Caco-2 (cell line): Measurements from ENCODE around the gene SKOR2. TPM values are rescaled to one million over a fixed set of nuclear protein-coding genes. Genes with fewer than 3 reads are reported as not detected.

Experiments
- BruUV-seq: library from RNA; stranded (reverse); fragments of 400-500 nt; replicated peaks from 2 replicates; lab custom pipeline; 2021; lab: Mats Ljungman, UMichigan
- CTCF ChIA-PET: fragments of 300-600 bp; sonication (Branson Sonifier 250); formaldehyde crosslinking; loops from one replicate; lab custom pipeline; 2022; ENCODE audit warnings: antibody characterized with exemption; lab: Charles Lee
- POLR2A ChIA-PET: fragments of 300-600 bp; sonication (Branson Sonifier 250); formaldehyde crosslinking; loops from one replicate; lab custom pipeline; 2022; ENCODE audit warnings: antibody characterized with exemption; lab: Charles Lee
- DNase-seq, 2 experiments: peaks; one replicate each; pipeline versions ENCODE4 v3.0.0 to v3.0.0-alpha.2; 2020 to 2022
- H3K27me3 ChIP-seq: replicated peaks from 2 replicates; pipeline ENCODE4 v1.6.0; 2011; ENCODE audit warnings: low read length; ENCODE audit not compliant: control insufficient read depth, insufficient read depth
- H3K36me3 ChIP-seq: 2 replicates; pipeline ENCODE4 v1.5.1; 2011; ENCODE audit warnings: low read length; ENCODE audit not compliant: control insufficient read depth, insufficient read depth
- H3K4me1 ChIP-seq: fragments of 250-450 bp; sonication (Bioruptor Pico); 2 replicates; pipeline ENCODE4 v1.5.1; 2020; ENCODE audit warnings: mild to moderate bottlenecking
- H3K4me3 ChIP-seq: 2 replicates; pipeline ENCODE4 v1.5.1; 2011; ENCODE audit warnings: low read depth, mild to moderate bottlenecking, control low read depth, low read length
- H3K9me3 ChIP-seq: fragments of 250-450 bp; sonication (Bioruptor Pico); 2 replicates; pipeline ENCODE4 v1.5.1; 2020; ENCODE audit warnings: mild to moderate bottlenecking, moderate library complexity
- H3K27ac Mint-ChIP-seq: one replicate; pipeline ENCODE4 v1.8.0; 2022; ENCODE audit warnings: mixed read lengths; ENCODE audit not compliant: unreplicated experiment
- H3K27me3 Mint-ChIP-seq: one replicate; pipeline ENCODE4 v1.8.0; 2022; ENCODE audit warnings: mixed read lengths; ENCODE audit not compliant: insufficient read depth, unreplicated experiment
- H3K36me3 Mint-ChIP-seq: one replicate; pipeline ENCODE4 v1.8.0; 2022; ENCODE audit warnings: mild to moderate bottlenecking, mixed read lengths; ENCODE audit not compliant: insufficient read depth, unreplicated experiment
- H3K4me1 Mint-ChIP-seq: one replicate; pipeline ENCODE4 v1.8.0; 2022; ENCODE audit warnings: low read depth, mixed read lengths; ENCODE audit not compliant: unreplicated experiment
- H3K4me3 Mint-ChIP-seq: one replicate; pipeline ENCODE4 v1.8.0; 2022; ENCODE audit warnings: mild to moderate bottlenecking, moderate library complexity, mixed read lengths; ENCODE audit not compliant: unreplicated experiment
- H3K9me3 Mint-ChIP-seq: one replicate; pipeline ENCODE4 v1.8.0; 2022; ENCODE audit warnings: mixed read lengths; ENCODE audit not compliant: unreplicated experiment
- CTCF ChIP-seq, 2 experiments: fragments of 200-600 bp in 1 of 2; IDR thresholded peaks; 1 replicate in 1 of 2; 2 replicates in 1 of 2; pipeline versions ENCODE4 v1.5.1 to v1.8.0; 2011 to 2022; ENCODE audit warnings: antibody characterized with exemption in 1 of 2, control low read depth in 1 of 2, inconsistent platforms in 1 of 2, low read depth in 1 of 2, low read length in 1 of 2, mild to moderate bottlenecking in 1 of 2, moderate library complexity in 1 of 2; ENCODE audit not compliant: insufficient read depth in 1 of 2, severe bottlenecking in 1 of 2, unreplicated experiment in 1 of 2
- intact Hi-C: fragments of 100-400 bp; cut with micrococcal nuclease; formaldehyde crosslinking; loops from one replicate; pipeline ENCODE4 v1.10.0; 2022; ENCODE audit not compliant: unreplicated experiment
- total RNA-seq: library from RNA; stranded (reverse); gene quantifications from 2 replicates; pipeline ENCODE4 v1.2.3, GENCODE V29; 2022

Gene SKOR2
- total RNA-seq, 1 experiment from 2014 or later = not detected

- no peaks in the 10 kb centered on the region for H3K36me3 Mint-ChIP-seq
- H3K4me1 Mint-ChIP-seq = no peaks in the 10 kb centered on the region
- no peaks in the 10 kb centered on the region for H3K4me1 ChIP-seq
- ChIA-PET POLR2A (no interaction called here), CTCF (no interaction called here)
- no peak overlapping the region for H3K4me3 Mint-ChIP-seq
- peak in 1 of 2 experiments; percentile 1 for DNase-seq
- intact Hi-C loops = no loop called here
- no peaks in the 10 kb centered on the region for H3K36me3 ChIP-seq
- no TSS peak for BruUV-seq
- H3K9me3 ChIP-seq = no peaks in the 10 kb centered on the region
- no peaks in the 10 kb centered on the region for H3K9me3 Mint-ChIP-seq
- H3K27ac Mint-ChIP-seq = no peak overlapping the region
- peak overlapping the region; percentile 68 for H3K4me3 ChIP-seq
- no peaks in the 10 kb centered on the region for H3K27me3 Mint-ChIP-seq
- no peak for TF ChIP-seq CTCF (IDR thresholded peaks at IDR 0.05; ENCODE audit: insufficient read depth in 1 of 2, low read depth in 1 of 2, low read length in 1 of 2, severe bottlenecking in 1 of 2, unreplicated experiment in 1 of 2)
- H3K27me3 ChIP-seq = no peaks in the 10 kb centered on the region
Observed at GRCh38 chr18:47175283-47175897, 76.1 kb downstream of the SKOR2 start.

GRCh38 chr18:47174545-47175116 lies 76.8 kb downstream of the SKOR2 start:
- peak in 1 of 2 experiments; percentile 2 for DNase-seq
- POLR2A ChIA-PET = no interaction called here
- Mint-ChIP-seq H3K4me1 (no peaks in the 10 kb centered on the region), H3K9me3 (no peaks in the 10 kb centered on the region), H3K4me3 (no peak overlapping the region), H3K36me3 (no peaks in the 10 kb centered on the region), H3K27me3 (no peaks in the 10 kb centered on the region), H3K27ac (no peak overlapping the region)
- CTCF ChIA-PET = no interaction called here
- Histone ChIP-seq H3K27me3 (no peaks in the 10 kb centered on the region), H3K9me3 (no peaks in the 10 kb centered on the region), H3K4me1 (no peaks in the 10 kb centered on the region), H3K4me3 (peak overlapping the region; percentile 68), H3K36me3 (no peaks in the 10 kb centered on the region)
- TF ChIP-seq CTCF (IDR thresholded peaks at IDR 0.05; ENCODE audit: insufficient read depth in 1 of 2, low read depth in 1 of 2, low read length in 1 of 2, severe bottlenecking in 1 of 2, unreplicated experiment in 1 of 2) = no peak
- intact Hi-C loops = no loop called here
- no TSS peak for BruUV-seq

- Mint-ChIP-seq H3K4me3 (no peak overlapping the region), H3K27me3 (no peaks in the 10 kb centered on the region), H3K4me1 (no peaks in the 10 kb centered on the region), H3K9me3 (no peaks in the 10 kb centered on the region), H3K36me3 (no peaks in the 10 kb centered on the region), H3K27ac (no peak overlapping the region)
- ChIA-PET CTCF (no interaction called here), POLR2A (no interaction called here)
- no TSS peak for BruUV-seq
- no peak for TF ChIP-seq CTCF (IDR thresholded peaks at IDR 0.05; ENCODE audit: insufficient read depth in 1 of 2, low read depth in 1 of 2, low read length in 1 of 2, severe bottlenecking in 1 of 2, unreplicated experiment in 1 of 2)
- intact Hi-C loops = no loop called here
- no peak for DNase-seq
- no peaks in the 10 kb centered on the region for H3K9me3 ChIP-seq
- H3K36me3 ChIP-seq = no peaks in the 10 kb centered on the region
- H3K4me3 ChIP-seq = no peak overlapping the region
- H3K27me3 ChIP-seq = no peaks in the 10 kb centered on the region
- H3K4me1 ChIP-seq = no peaks in the 10 kb centered on the region
Observed at GRCh38 chr18:47172476-47172875, 79.0 kb downstream of the SKOR2 start.
